K562 treated with DMSO at 1 percent for 12 hours (cell line): Measurements from ENCODE around the gene UTS2R. TPM values are rescaled to one million over a fixed set of nuclear protein-coding genes. Genes with fewer than 3 reads are reported as not detected.

Experiments
- total RNA-seq: library from RNA; unstranded; fragments of 300-600 nt; gene quantifications from 2 replicates; pipeline ENCODE4 v1.2.3, GENCODE V29; 2022; ENCODE audit not compliant: insufficient read depth

The UTS2R gene
- total RNA-seq, result not detected in 2 replicates

GRCh38 chr17:82371333-82372248 is at the start of gene UTS2R:
TSS of gene UTS2R (plus strand) at chr17:82371765. CDS start at chr17:82374325, 2,560 bp downstream.

DNA sequence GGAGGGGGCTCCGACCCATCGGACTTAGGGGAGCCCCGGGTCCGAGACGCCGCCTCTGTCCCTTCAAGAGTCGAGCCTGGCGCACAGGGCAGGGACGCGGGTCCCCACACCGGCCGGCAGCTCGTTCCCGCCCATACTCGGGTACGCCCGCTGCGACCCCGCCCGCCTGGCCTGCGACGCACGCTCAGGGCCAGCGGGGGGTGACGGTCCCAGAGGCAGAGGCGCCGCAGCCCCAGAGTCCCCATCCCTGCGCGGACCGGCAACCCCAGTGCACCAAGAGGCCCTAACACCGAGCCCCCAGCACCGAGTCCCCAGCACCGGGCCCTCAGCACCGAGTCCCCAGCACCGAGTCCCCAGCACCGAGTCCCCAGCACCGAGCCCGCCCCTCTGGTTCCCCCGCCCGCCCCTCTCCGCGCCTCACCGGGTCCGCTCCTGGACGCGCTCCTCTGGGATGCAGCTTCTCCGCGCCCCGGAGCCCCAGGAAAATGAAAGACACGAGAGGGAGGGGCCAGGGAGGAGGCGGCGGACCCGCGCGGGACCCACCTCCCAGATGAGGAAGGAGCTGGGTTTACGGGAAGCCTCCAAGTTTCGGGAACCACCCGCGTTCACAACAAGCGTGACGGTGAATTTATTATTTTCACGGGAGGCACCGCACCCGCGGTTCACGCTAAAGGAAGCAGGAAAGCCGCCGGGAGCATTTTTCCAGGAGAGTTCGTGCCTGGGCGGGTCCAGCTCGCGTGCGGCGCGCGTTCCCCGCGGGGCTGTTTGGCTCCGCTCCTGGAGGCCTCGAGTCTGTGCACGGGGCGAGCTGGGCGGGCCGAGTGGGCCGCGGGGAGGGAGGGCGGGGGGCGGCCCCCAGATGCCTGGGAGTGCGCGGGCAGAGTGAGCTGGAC is 38.0 kb upstream of the UTS2R start, which contains the start of gene SECTM1:
Gene SECTM1, minus strand, starts transcription at position 488 of the 893 bp plus-strand sequence. CDS start 6,526 bp downstream, outside the sequence.

DNA sequence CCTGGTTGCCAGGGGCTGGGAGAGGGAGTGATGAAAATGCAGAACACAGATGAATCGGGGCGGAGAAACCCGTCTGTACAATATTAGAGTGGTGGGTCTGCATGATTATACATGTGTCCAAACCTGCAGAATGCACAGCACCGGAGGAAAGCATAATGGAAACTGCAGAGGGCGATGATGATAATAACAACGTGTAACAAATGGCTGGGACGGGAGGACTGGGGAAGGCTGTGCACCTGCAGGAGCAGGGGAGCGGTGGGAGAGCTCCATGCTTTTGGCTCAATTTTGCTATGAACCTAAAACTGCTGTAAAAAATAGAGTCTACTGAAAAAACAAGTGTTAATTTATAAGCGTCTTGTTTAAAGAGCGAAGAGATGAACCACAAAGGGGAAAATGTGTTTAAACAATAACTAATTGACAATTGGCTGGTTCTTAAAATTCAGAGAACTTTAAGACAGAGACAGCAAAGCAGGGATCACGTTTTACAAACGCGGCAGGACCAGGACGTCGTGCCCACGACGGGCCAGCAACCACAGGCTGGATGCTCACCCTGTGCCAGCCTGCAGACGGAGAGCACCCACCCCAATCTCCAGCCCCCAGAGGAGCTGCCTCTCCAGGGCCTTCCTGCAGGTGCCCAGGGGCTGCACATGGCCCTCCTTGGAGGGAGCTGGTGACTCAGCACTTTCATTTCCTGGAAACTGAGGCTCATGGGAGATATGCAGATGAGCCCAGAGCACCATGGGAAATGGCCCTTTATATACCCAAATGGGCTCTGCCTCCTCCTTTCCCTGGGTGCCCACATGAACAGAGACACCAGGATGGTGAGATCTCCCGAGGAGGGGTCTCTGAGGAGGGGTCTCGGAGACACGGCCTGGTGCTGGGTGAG is 12.9 kb upstream of the UTS2R start, which contains the start of gene TEX19:
Gene TEX19, plus strand, starts transcription at position 783 of the 886 bp plus-strand sequence. CDS start 2,904 bp downstream, outside the sequence.

GRCh38 chr17:82418001-82418986 is 46.7 kb downstream of the UTS2R start, which contains the start of the genes HEXD and OGFOD3:
TSS of gene HEXD (plus strand) at chr17:82418347. CDS start at chr17:82419800, 1,453 bp downstream.
TSS of gene OGFOD3 (minus strand) at chr17:82418586. CDS start at chr17:82418485, 101 bp downstream.

Other genes with a start within 250 kb of the UTS2R start
- gene CCDC57, start 158.9 kb upstream of the UTS2R start, total RNA-seq, result 10.5 and 13.8 TPM in 2 replicates
- 1.8 and 2.6 TPM in 2 replicates for gene SLC16A3, start 142.7 kb upstream of the UTS2R start, total RNA-seq
- 99.2 and 164 TPM in 2 replicates for gene CSNK1D, start 98.1 kb upstream of the UTS2R start, total RNA-seq
- not detected in 2 replicates for gene CD7, start 54.2 kb upstream of the UTS2R start, total RNA-seq
- not detected in 2 replicates for gene SECTM1, start 38.0 kb upstream of the UTS2R start, total RNA-seq
- 2.0 and 2.3 TPM in 2 replicates for gene TEX19, start 12.5 kb upstream of the UTS2R start, total RNA-seq
- gene HEXD, start 46.6 kb downstream of the UTS2R start, total RNA-seq, result 25.8 and 26.3 TPM in 2 replicates
- 17.0 and 29.9 TPM in 2 replicates for gene OGFOD3, start 46.8 kb downstream of the UTS2R start, total RNA-seq
- 61.3 and 80.2 TPM in 2 replicates for gene CYBC1, start 79.0 kb downstream of the UTS2R start, total RNA-seq
- gene NARF, start 87.0 kb downstream of the UTS2R start, total RNA-seq, result 421 and 447 TPM in 2 replicates
- gene FOXK2, start 148.0 kb downstream of the UTS2R start, total RNA-seq, result 23.5 and 62.6 TPM in 2 replicates